GM21786 (cell line): ENCODE data around the gene GALNT17.
"Not testable (repeated sequence)": the region's sequence is repeated elsewhere in the genome, so short reads cannot be mapped to it uniquely, and the experiment has no call there.

Experiments
- ATAC-seq: cut with Tn5 transposase; IDR thresholded peaks from one replicate; pipeline ENCODE4 v1.9.1; 2021; ENCODE audit not compliant: unreplicated experiment

Gene GALNT17

DNA sequence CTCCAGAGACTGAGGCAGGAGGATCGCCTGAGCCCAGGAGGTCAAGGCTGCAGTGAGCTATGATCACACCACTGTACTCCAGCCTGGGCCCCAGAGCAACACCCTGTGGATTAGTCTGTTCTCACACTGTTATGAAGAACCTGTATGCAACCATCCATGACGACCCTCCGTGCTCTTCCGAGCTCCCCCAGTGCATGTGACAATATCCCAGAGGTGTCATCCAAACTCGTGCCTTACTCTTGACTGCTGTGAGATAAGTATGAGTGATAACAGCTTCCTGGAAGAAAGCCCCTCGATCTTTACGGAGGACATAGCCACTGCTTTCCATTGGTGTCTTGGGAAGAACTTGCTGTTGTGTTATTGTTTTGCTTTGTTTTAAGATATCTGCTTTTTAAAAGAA lies 591.9 kb downstream of the GALNT17 start:
- no peak for ATAC-seq

DNA sequence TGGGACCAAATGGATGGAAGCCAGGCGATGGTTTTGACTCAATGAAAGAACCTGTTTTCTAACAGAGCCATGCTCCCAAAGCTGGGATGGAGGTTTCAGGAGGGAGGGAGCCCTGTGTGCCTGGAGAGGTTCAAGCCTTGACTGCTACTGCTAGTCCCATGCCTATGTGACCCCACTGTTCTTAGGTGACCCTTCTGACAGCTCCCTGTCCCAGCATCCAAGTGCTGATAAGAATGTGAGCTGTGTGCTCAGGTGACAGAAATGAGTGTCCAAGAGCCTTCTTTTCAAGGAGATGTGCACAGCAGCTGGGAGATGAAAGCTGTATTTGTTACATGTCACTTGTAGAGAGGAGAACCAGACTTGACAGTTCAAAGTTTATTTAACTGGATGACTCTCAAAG lies 595.4 kb downstream of the GALNT17 start:
- ATAC-seq = no peak

DNA sequence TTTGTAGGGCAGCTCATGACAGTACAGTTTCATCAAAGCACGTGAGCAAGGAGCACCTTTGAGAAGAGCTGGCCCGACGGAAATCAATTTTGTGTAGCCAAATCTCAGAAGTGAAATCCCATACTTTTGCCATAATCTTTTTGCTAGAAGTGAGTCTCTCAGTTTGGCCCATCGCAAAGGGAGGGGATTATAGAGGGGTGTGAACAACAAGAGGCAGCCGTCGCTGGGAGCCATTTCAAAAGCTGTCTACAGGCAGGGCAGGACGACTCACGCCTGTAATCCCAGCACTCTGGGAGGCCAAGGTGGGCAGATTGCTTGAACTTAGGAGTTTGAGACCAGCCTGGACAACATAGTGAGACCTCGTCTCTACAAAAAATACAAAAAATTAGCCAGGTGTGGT lies 599.8 kb downstream of the GALNT17 start:
- no peak for ATAC-seq

DNA sequence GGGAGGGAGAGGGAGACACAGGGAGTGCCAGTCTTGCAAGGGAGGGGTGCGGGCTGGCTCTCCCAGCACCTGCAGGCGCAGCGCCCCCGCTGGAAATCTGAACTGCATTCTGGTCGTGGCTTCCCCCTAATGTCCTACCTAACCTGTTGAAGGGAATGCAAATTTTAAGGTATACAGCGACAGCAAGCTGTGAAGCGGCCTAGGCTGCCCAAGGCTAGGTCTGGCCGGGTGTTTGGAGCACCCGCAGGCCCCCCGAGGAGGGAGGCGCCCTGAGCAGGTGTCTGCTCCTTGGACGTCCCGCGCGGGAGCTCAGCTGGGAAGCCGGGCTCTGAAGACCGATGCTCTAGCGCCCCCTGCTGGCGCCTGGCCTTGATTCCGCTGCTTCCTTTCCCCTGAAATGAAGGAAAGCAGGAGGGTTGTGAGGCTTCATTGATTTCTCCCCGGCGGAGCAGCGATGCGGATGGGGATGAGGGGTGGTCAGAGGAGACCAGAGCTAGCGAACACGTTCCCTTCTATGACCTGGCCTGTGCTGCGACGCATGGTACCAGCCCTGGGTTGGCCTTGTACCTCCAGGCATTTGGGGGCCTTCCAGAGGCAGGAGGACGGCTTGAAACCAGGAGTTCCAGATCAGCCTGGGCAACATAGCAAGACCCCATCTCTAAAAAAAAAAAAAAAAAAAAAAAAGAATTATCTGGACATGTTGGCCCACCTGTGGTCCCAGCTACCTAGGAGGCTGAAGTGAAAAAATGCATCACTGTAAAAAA lies 601.3 kb downstream of the GALNT17 start:
- ATAC-seq = no peak

DNA sequence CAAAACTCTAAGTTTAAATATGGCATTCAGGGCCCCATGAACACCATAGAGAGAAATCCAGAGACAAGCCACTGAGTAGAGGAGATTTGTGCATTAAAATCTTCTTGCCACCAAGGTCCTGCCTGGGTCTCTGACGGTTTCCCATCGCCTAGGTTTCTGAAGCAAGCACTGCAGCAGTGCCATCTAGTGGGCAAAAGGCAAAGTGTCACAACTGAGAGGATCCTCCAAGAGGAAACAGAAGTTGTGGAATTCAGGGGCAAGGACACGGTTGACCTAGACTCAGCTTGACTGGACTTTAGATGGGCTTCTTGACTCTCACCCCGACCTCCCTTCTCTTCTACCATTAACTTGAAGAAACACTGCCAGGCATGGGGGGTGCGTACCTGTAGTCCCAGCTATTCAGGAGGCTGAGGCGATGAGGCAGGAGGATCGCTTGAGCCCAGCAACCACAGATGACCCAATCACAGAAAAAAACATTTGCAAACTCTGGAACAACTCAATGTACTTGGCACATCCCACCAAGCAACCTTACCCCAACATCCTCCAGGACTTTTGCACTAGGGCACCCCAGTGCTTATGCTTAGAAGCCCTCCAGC lies 604.1 kb downstream of the GALNT17 start:
- ATAC-seq = no peak

DNA sequence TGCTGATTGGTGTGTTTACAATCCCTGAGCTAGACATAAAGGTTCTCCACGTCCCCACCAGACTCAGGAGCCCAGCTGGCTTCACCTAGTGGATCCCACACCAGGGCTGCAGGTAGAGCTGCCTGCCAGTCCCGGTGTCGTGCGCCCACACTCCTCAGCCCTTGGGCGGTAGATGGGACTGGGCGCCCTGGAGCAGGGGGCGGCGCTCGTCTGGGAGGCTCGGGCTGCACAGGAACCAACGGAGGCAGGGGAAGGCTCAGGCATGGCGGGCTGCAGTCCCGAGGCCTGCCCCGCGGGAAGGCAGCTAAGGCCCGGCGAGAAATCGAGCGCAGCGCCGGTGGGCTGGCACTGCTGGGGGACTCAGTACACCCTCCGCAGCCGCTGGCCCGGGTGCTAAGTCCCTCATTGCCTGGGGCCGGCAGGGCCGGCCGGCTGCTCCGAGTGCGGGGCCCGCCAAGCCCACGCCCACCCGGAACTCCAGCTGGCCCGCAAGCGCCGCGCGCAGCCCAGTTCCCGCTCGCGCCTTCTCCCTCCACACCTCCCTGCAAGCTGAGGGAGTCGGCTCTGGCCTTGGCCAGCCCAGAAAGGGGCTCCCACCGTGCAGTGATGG lies 606.1 kb downstream of the GALNT17 start:
- not testable (repeated sequence) for ATAC-seq

DNA sequence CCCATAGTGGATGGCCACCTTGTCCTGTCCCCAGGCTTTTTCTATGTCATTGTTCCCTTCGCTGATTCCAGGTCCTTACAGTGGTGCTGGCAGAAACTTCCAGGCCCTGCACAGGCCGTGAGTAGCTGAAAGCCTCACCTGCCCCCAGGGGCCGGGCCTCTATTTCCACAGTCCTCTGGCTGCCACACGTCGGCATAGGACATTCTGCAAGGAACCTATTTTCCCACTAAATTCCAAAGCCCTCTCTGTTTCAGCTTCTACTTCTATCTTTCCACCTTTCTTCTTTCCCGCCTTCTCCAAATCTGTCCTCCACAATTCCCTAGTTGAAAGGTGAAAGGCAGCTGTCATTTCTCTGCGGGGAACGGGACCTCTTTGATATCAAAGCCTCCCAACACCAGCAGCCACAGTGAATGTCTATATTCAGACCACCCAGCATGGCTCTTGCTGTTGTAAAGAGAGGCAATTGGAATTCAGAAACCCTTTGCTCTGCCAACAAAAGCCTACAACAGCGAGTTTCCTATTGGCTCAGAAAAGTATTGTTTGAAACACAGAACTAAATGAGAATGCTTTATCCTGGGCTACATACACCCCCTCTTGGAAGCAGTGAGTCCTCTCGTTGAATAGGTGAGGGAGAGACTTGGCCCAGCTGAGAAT lies 607.7 kb downstream of the GALNT17 start:
- ATAC-seq = no peak

DNA sequence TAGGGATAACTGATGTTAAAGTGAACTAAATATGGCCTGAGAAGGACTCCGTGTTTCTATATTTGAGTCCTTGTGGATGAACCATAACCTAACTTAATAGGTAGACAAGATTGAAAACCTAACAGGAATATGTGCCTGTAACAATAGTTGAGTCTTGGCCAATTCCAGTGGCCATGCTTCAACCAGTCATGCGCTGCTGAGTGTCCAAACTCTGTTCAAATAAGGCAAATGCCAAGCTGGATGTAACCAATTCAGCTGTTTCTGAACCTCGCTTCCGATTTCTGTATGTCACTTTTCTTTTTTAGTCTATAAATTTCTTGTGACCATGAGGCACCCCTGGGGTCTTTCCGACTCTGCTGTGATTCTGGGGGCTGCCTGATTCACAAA lies 608.2 kb downstream of the GALNT17 start:
- ATAC-seq = no peak

DNA sequence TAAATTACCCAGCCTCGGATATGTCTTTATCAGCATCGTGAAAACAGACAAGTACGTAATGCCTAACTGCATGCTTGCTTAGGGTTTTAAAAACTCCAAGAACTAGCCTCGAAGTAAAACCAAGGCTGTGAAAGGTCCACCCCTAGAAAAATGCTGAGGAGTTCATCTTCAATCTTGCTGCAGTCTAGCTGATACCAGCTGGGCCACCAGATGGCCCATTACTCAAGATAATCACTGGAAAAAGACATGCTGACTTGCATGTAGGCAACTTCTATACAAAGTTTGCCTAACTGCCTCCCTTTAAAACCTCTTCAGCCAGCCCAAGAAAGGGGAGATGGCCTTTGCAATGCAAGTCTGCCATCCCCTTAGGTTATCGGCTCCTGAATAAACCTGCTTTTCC lies 614.1 kb downstream of the GALNT17 start:
- ATAC-seq = no peak

DNA sequence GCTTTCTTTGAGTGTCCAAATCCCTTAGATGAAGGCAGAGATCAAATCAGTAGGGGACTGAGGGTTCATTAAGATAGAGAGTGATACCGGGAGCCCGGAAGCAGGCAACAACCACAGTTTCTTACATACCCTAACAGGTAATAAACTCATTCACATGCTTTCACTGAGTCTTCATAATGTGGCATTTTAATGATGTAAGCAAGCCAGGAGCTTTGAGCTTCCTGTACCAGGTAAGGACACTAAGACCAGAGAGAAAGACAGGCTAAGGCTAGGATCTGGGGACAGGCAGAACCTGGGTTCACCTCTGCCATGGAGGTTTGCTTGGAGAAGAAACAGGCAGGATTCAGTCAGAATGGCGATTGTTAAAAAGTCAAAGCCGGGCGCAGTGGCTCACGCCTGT lies 618.3 kb downstream of the GALNT17 start:
- no peak for ATAC-seq

DNA sequence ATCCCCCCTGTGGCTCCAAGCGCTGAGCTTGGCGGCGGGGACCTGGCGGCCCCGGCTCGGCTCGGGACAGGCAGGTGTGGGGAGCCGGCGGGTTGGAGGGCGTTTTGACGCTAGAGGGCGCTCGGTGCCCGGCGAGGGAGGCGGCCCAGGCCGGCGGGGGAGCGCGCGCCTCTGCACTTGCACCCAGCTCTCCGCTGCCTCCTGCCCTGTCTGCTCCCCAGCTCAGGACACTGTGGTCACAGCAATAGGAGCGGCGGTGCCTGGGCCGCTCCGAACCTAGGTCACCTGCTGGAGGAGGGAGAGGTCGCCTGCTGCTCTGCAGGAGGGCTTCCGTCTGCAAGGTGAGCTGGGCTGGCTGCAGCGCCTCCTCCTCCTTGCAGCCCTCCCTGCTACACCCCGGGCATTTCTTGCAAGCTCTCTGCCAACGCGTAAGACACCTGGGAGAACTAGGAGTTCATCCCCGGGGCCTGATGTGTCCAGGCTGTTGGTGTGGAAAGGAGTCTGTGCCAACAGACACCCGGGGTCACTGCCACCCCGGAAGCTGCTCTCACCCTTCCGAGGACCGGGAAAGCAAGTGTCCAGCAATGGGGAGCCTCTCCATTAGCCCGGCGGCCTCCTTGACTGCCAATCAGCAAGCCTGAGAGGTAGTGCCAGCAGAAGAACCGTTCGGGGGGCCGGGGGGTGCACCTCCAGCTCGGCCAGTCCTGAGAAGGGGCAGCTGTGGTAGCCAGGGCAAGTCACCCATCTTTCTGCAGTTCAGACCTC lies 620.4 kb downstream of the GALNT17 start:
- ATAC-seq = no peak

DNA sequence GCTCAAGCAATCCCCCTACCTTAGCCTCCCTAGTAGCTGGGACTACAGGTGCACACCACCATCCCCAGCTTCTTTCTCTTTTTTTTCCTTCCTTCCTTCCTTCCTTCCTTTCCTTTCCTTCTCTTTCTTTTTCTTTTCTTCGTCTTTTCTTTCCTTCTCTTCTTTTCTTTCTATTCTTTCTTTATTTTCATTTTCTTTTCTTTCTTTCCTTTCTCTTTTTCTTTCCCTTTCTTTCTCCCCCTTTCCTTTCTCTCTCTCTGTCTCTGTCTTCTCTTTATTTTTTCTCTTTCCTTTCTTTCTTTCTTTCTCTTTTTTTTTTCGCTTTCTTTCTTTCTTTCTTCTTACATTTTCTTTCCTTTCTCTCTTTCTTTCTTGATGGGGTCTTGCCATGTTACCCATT lies 621.3 kb downstream of the GALNT17 start:
- no peak for ATAC-seq

DNA sequence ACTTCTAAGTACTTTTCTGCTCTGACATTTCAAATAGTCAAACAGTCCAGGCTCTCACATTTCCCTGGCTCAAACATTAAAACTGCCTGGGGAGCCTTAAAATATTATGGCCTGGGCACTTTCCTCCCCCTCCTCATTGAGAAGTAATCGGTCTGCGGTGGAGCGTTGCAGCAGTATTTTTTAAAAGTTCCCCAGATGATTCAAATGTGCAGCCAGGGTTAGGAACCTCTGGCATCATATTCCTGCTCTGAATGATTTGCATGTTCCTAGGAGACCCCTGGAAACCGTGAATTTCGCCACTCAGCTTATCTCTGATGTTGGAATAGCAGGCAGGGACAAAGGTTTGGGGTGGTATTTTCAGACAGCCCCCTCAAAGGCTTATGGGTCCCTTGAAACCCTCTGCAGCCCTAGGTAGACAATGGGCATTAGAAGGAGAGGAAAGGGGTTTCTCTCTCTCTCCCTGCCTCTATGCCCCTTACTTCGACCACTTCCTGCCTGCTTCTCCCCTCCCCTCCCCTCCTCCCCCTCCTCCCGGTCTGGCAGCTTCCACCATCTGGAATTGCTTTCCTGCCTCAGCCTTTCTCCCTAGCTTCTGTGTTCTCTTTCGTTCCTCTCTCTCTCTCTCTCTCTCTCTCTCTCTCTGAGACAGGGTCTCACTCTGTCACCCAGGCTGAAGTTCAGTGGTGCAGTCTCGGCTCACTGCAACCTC lies 622.2 kb downstream of the GALNT17 start:
- no peak for ATAC-seq

DNA sequence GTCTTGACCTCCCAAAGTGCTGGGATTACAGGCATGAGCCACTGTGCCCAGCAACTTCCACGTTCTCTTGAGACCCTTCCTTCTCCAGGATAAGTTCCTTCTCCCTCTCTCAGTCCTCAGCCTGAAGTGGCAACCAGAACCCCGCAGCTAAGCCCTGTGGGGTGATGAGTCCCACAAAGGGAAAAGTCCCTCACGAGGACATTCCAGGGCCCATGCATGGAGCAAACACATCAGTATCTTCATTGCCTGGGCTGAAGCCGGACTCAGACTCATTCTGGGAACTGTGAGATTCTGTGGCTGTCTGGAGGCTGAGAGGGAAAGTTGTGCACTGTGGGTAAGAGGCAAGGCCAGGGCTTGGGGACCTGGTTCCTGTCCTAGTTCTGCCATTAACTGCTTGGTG lies 622.9 kb downstream of the GALNT17 start:
- ATAC-seq = no peak

DNA sequence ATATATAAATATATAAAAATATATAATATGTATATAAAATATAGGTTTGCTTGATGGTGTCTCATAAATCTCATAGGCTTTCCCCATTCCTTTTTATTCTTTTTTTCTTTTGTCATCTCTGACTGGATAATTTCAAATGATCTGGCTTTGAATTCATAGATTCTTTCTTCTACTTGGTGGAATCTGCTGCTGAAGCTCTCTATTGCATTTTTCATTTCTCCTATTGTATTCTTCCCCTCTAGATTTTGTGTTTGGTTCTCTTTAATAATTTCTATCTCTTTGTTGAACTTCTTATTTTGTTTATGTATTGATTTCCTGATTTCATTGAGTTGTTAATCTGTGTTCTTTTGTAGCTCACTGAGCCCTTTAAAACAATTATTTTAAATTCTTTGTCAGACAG lies 629.4 kb downstream of the GALNT17 start:
- no peak for ATAC-seq
